Mucosa of gallbladder (tissue), 1 donor: Measurements from ENCODE around the gene PVALB. TPM values are rescaled to one million over a fixed set of nuclear protein-coding genes. Genes with fewer than 3 reads are reported as not detected.

Source experiments
- DNase-seq: peaks from one replicate; pipeline ENCODE4 v3.0.0-alpha.2; 2020; ENCODE audit warnings: low spot score
- total RNA-seq: library from RNA; stranded (reverse); gene quantifications from one replicate; pipeline ENCODE4 v1.2.1, GENCODE V29; 2021
- donor health status: DM: no; HTN: no; CAD: no.

The PVALB gene
- total RNA-seq, 1 donor from 2014 or later = not detected

DNA sequence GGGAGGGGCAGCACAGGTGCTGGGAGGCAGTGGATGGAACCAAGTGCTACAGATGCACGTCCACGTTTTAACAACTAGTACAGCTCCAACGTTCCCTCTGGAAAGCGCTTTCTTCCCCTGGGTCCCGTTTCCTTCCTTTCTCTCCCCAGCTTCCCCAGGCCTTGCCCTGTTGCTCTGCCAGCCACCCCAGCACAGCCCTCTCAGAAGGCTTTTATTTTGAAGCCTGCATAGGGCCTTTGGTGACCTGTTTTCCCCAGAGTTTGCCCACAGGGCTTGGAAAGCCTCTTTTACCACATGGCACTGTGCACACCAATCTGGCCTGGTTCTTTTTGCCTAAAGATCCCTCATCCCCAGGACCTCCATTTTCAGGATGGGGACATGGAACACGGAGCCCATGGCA, 30.1 kb upstream of the PVALB start:
- DNase-seq = no peak

GRCh38 chr22:36846271-36846670, 29.4 kb upstream of the PVALB start:
- no peak for DNase-seq

- no peak for DNase-seq
Observed at GRCh38 chr22:36840106-36840505, 23.3 kb upstream of the PVALB start.

GRCh38 chr22:36839356-36840073, 22.7 kb upstream of the PVALB start:
- no peak for DNase-seq

GRCh38 chr22:36838119-36839030, 21.5 kb upstream of the PVALB start:
- DNase-seq = no peak

- DNase-seq = no peak
Observed at GRCh38 chr22:36835903-36836302, 19.1 kb upstream of the PVALB start.

GRCh38 chr22:36833073-36833472, 16.2 kb upstream of the PVALB start:
- DNase-seq = no peak

- no peak for DNase-seq
Observed at GRCh38 chr22:36831717-36832116, 14.9 kb upstream of the PVALB start.

DNA sequence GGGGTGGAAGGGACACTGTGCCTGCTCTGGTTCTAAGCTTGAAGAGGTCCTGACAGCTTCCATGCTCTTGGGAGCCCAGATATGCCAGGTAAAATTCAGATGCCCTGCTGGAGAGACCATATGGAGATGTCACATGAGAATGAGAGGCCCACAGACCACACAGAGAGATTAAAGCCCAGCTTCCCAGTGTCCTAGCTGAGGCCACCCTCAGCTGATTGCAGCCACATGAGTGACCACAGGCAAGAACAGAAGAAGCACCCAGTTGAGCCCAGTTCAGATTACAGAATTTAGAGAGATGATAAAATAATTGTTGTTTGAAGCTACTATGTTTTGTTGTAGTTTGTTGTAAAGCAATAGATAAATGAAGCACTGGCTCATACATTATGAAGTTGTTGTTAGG, 14.4 kb upstream of the PVALB start:
- DNase-seq = no peak

- DNase-seq = no peak
Observed at GRCh38 chr22:36830601-36831000, 13.8 kb upstream of the PVALB start.

DNA sequence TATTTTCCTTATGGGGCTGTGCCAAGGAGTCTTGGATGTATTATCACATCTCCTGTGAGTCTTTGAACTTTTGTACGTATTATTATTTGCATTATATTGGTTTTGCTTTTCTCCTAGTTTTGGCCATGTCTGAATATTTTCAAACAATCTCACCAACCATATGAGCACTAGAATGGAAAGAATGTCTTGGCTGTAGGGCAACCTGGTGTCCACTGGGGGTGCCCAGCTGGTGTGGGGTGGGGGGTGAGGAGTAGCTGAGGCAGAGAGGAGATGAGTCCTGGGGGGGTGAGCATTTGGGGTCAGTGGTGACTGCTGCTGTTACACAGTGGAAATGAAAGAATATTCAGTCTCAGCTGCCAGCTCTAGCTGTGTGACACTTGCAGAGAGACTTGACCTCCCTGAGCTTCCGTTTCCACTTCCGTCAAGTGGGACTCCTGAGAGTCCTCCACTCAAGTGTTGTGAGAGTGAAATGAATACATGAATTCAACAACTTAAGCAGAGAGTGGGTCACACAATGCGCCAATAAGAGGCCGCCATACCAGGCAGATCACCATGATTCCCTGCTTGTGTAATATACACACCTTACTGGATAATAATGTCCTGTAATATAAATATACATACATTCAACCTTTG, 12.7 kb upstream of the PVALB start:
- DNase-seq = no peak

DNA sequence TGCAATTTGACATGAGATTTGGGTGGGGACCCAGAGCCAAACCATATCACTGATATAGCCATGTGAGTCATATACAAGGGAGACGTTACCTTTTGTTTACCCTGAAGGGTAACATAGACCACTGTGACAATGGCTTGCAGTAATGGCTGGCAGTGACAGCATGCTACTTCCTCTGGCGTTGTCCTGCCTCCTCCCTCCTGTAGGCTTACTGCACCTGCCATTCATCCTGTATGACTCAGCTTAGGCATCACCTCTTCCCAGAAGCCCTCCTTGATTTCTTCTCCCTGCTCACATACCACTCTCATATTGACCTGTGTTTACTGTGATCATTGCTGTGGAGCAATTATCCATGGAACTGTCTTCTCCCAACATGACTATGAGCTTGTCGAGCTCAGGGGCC, 12.0 kb upstream of the PVALB start:
- no peak for DNase-seq

DNA sequence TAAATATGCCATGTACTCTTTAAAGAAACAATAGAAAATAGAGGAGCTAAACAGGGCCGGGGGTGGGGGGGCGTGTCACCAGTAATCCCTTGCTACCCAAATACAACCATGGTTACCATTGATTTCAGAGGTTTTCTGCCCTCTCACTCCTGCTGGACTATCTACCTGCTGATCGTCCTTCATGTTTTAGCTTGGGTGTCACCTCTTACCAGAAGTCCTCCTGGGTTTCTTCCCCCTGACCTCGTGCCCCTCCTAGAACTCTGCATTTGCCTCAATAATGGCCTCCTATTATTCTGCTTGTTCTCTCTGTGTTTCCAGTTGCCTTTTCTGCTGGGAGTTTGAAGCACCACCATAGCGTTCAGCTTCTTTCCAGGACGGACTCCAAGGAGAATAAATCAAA, 9.4 kb upstream of the PVALB start:
- no peak for DNase-seq

DNA sequence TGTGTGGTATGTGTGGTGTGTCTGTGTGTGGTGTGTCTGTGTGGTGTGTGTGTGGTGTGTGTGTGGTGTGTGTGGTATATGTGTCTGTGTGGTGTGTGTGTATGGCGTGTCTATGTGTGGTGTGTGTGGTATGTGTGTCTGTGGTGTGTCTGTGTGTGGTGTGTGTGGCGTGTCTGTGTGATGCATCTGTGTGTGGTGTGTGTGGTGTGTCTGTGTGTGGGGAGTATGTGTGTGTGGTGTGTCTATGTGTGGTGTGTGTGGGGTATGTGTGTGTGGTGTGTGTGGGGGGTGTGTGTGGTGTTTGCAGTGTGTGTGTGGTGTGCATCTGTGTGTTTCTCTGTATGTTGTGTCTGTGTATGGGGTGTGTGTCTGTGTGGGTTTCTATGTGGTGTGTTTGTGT, 7.8 kb upstream of the PVALB start:
- DNase-seq = no peak

GRCh38 chr22:36823186-36823839, 6.5 kb upstream of the PVALB start:
- DNase-seq = no peak

DNA sequence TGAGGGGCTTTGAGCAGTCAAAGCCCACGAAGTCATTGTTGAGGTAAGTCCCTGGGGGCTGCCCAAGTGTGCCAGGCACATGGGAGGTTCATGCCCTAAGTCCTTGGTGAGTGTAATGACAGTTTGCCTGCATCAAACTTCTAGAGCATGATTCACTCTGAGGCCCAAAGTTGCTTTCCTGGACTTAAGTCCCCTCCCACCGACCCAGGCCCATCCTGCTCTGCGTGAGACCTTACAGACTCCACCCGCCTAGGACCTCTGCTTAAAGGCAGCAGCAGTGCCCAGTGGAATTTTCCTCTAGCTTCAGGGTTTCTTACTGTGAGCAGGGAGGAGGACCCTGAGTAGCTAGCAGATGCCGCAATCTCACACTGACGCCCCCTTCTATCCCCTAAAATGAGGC, 5.7 kb upstream of the PVALB start:
- no peak for DNase-seq

GRCh38 chr22:36819112-36819511, 2.3 kb upstream of the PVALB start:
- DNase-seq = no peak

DNA sequence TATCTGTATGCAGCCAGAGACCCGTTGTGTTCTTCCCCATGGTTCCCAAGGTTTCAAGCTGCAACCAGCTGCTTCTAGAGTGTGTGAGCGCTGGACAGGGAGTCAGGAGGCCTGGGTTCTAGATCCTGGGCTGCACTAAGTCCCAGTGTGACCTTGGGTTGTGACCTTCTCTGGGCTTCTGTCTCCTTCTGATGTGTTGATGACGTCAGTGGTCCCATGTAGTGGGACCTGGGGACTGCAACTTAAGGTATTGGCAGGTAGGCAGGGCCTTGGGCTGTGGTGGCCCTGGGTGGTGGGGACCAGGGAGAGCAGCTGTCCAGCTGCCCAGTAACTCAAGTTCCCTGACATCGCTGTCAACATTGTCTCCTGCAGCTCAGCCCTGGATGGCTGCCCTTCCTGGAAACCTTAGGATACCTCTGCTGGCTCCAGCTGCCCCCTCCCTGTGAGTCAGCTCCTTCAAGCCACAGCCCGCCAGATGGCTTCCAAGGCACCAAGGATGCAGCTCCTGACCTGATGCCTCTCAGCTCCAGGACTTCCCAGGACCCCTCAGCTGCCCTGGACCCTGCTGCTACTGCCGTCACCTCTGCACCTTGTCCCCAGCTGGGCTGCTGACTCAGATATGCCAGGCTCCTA, 1.3 kb upstream of the PVALB start:
- DNase-seq = no peak

DNA sequence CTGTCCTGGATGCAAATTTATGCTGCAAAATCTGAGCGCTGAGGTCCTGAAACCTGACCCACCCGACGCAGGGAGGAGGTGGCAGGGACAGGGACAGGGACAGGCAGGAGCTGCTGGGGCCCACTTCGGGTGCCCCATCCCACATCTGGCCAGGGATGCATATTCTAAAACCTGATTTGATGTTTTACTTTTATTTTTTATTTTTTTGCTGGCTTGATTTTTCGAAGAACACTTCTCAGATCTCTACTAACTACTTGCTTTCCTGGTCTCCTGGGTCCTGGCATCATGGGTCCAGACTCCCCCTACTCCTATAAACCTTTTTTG, 652 bp upstream of the PVALB start:
- DNase-seq = no peak

DNA sequence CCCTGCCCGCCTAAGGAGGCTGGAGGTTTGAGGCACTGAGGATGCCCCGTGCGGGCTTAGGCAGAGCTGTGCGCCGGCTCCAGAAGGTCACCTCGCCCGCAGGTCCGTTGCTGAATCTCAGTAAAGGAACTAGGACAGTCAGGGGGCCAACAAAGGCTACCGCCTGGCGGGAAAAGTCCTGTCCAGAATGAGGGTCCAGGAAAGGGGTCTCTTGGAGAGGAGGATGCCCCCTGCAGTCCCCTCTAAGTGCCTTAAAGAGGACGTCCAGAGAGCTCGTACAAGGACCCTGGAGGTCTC, 548 bp downstream of the PVALB start:
- no peak for DNase-seq

DNA sequence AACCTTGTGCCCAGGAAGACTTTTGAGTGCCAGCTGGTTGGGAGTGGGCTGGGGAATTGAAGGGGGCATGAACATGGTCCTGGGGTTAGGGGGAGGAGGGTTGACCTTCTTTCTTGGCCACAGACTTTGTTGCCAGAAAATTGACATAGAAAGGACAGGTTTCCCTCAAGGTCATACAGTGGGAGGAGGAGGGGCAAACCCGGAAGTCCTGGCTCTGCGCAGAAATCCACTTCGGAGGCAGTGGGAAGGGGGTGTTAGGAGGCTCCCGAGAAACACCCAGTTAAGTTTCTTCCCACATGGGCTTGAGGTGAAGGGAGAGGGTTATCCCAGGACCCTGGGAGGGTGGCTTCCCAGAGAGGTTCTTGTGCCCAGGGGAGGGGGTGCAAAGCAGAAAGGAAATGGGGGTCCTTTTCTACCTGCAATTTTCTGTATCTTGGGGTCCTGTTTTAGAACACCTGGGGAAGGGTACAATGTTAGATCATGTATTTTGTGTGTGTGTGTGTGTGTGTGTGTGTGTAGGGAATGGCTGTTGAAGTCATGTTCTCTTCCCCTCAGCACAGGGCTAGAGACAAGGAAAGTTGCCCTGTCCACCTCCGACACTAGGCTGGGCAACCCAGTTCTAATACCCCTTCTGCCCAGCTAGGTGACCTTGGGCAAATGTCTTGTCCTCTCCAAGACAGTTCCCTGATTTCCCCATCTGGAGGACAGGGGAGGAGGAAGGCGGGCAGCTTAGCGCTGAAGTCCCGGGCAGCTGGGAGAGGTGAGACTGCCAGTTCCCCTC, 1.1 kb downstream of the PVALB start:
- no peak for DNase-seq
